Neural progenitor cell (in vitro differentiated cells): ENCODE measurements around the gene TMCO4. TPM values are rescaled to one million over a fixed set of nuclear protein-coding genes. Genes with fewer than 3 reads are reported as not detected.

ENCODE experiments used
- DNase-seq: peaks from one replicate; pipeline ENCODE4 v3.0.0-alpha.2; 2016; ENCODE audit warnings: low spot score
- H2AFZ ChIP-seq: fragments of 200-600 bp; sonication (generic); replicated peaks from 2 replicates; pipeline ENCODE4 v1.6.1; 2016; ENCODE audit warnings: antibody characterized with exemption
- H3F3A ChIP-seq: fragments of 200-600 bp; sonication (generic); 2 replicates; pipeline ENCODE4 v1.6.1; 2016; ENCODE audit warnings: antibody characterized with exemption, low read depth
- H3K27ac ChIP-seq: fragments of 200-600 bp; sonication (generic); 2 replicates; pipeline ENCODE4 v1.5.1; 2016; ENCODE audit warnings: mild to moderate bottlenecking
- H3K27me3 ChIP-seq: fragments of 200-600 bp; sonication (generic); 2 replicates; pipeline ENCODE4 v1.6.1; 2016; ENCODE audit warnings: mild to moderate bottlenecking, moderate library complexity
- H3K36me3 ChIP-seq: fragments of 200-600 bp; sonication (generic); 2 replicates; pipeline ENCODE4 v1.5.1; 2016
- H3K4me1 ChIP-seq: fragments of 200-600 bp; sonication (generic); 2 replicates; pipeline ENCODE4 v1.6.1; 2016; ENCODE audit warnings: mixed run types
- H3K4me2 ChIP-seq: fragments of 200-600 bp; sonication (generic); 2 replicates; pipeline ENCODE4 v1.6.1; 2016
- H3K4me3 ChIP-seq: fragments of 200-600 bp; sonication (generic); 2 replicates; pipeline ENCODE4 v1.5.1; 2016
- H3K79me2 ChIP-seq: fragments of 200-600 bp; sonication (generic); 2 replicates; pipeline ENCODE4 v1.6.1; 2016; ENCODE audit warnings: low read depth
- H3K9ac ChIP-seq: fragments of 200-600 bp; sonication (generic); 2 replicates; pipeline ENCODE4 v1.6.1; 2016
- H3K9me3 ChIP-seq: fragments of 200-600 bp; sonication (generic); 2 replicates; pipeline ENCODE4 v1.5.1; 2016; ENCODE audit warnings: low read depth
- H4K20me1 ChIP-seq: fragments of 200-600 bp; sonication (generic); 2 replicates; pipeline ENCODE4 v1.6.1; 2016; ENCODE audit warnings: low read depth
- H3K27ac Mint-ChIP-seq: 3 replicates; pipeline ENCODE4 v1.8.0; 2021; ENCODE audit warnings: mixed read lengths
- H3K27me3 Mint-ChIP-seq: 2 replicates; pipeline ENCODE4 v1.8.0; 2022; ENCODE audit warnings: low read depth, mild to moderate bottlenecking, inconsistent platforms, moderate library complexity, mixed read lengths; ENCODE audit not compliant: insufficient read depth
- H3K36me3 Mint-ChIP-seq: 3 replicates; pipeline ENCODE4 v1.8.0; 2021; ENCODE audit warnings: mixed read lengths
- H3K4me1 Mint-ChIP-seq: 3 replicates; pipeline ENCODE4 v1.8.0; 2021; ENCODE audit warnings: mixed read lengths
- H3K4me3 Mint-ChIP-seq: 3 replicates; pipeline ENCODE4 v1.8.0; 2021; ENCODE audit warnings: mild to moderate bottlenecking, moderate library complexity, mixed read lengths
- H3K9me3 Mint-ChIP-seq: 3 replicates; pipeline ENCODE4 v1.8.0; 2020; ENCODE audit warnings: mixed read lengths
- CTCF ChIP-seq: fragments of 200-600 bp; sonication (generic); IDR thresholded peaks from 2 replicates; pipeline ENCODE4 v1.5.1; 2017; ENCODE audit warnings: antibody characterized with exemption, mild to moderate bottlenecking
- EZH2 ChIP-seq: fragments of 200-600 bp; sonication (generic); IDR thresholded peaks from 2 replicates; pipeline ENCODE4 v1.6.1; 2017; ENCODE audit warnings: antibody characterized with exemption, mild to moderate bottlenecking, moderate library complexity
- EZH2phosphoT487 ChIP-seq: fragments of 200-600 bp; sonication (generic); IDR thresholded peaks from 2 replicates; pipeline ENCODE4 v1.6.1; 2017; ENCODE audit warnings: antibody characterized with exemption
- total RNA-seq: library from RNA; depleted of rRNA; stranded (reverse); fragments of >200 nt; gene quantifications from 2 replicates; pipeline ENCODE4 v1.2.3, GENCODE V29; 2015; ENCODE audit warnings: low replicate concordance

TMCO4 gene
- total RNA-seq, 1 donor from 2014 or later: 0.30 TPM

- Mint-ChIP-seq H3K27me3 (peaks cover 43% of the 10 kb centered on the region), H3K4me1 (peaks cover 44% of the 10 kb centered on the region), H3K4me3 (no peak overlapping the region), H3K27ac (no peak overlapping the region), H3K9me3 (peaks cover 10% of the 10 kb centered on the region), H3K36me3 (no peaks in the 10 kb centered on the region)
- DNase-seq: no peak
- H3K9me3 ChIP-seq: peaks cover 2% of the 10 kb centered on the region
- H3K4me3 ChIP-seq: no peak overlapping the region
- H3K27me3 ChIP-seq: no peaks in the 10 kb centered on the region
- no peak overlapping the region for H2AFZ ChIP-seq
- TF ChIP-seq EZH2phosphoT487 (no peak), EZH2 (no peak), CTCF (no peak)
- H3F3A ChIP-seq: peaks cover 27% of the 10 kb centered on the region
- no peak overlapping the region for H3K27ac ChIP-seq
- no peaks in the 10 kb centered on the region for H3K79me2 ChIP-seq
- H3K36me3 ChIP-seq: no peaks in the 10 kb centered on the region
- no peaks in the 10 kb centered on the region for H4K20me1 ChIP-seq
- H3K9ac ChIP-seq: no peak overlapping the region
- no peak overlapping the region for H3K4me2 ChIP-seq
- H3K4me1 ChIP-seq: peaks cover 20% of the 10 kb centered on the region
Measured at GRCh38 chr1:19734472-19734999, 65.2 kb downstream of the TMCO4 start.

DNA sequence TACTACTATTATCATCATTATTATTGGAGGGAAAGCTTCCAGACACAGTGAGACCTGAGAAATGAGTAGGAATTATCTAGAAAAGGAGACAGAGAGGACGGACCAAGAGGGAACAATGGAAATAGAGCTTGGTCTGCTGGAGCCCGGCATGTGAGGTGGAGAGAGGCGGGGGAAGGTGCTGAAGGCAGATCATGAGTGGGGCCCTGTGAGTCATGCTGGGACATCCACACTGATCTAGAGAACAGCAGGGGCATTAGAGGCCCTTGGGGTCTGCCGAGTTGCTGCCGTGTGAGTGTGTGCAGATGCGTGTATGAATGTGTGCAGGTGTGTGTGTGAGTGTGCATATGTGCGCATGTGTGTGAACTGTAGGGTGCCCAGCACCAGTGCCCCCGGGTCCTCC, 65.7 kb downstream of the TMCO4 start:
- H3K9ac ChIP-seq: no peak overlapping the region
- H3K36me3 ChIP-seq: no peaks in the 10 kb centered on the region
- H4K20me1 ChIP-seq: no peaks in the 10 kb centered on the region
- H3F3A ChIP-seq: peaks cover 27% of the 10 kb centered on the region
- Mint-ChIP-seq H3K27me3 (peaks cover 39% of the 10 kb centered on the region), H3K4me3 (no peak overlapping the region), H3K4me1 (peaks cover 42% of the 10 kb centered on the region), H3K36me3 (no peaks in the 10 kb centered on the region), H3K27ac (no peak overlapping the region), H3K9me3 (peaks cover 10% of the 10 kb centered on the region)
- H3K4me3 ChIP-seq: no peak overlapping the region
- DNase-seq: no peak
- H2AFZ ChIP-seq: no peak overlapping the region
- no peak overlapping the region for H3K4me2 ChIP-seq
- H3K4me1 ChIP-seq: peaks cover 20% of the 10 kb centered on the region
- TF ChIP-seq EZH2phosphoT487: no peak
- TF ChIP-seq EZH2: no peak
- TF ChIP-seq CTCF: no peak
- no peak overlapping the region for H3K27ac ChIP-seq
- H3K79me2 ChIP-seq: no peaks in the 10 kb centered on the region
- no peaks in the 10 kb centered on the region for H3K27me3 ChIP-seq
- H3K9me3 ChIP-seq: peaks cover 2% of the 10 kb centered on the region

GRCh38 chr1:19733615-19734014, 66.1 kb downstream of the TMCO4 start:
- Mint-ChIP-seq H3K9me3 (peaks cover 10% of the 10 kb centered on the region), H3K36me3 (no peaks in the 10 kb centered on the region), H3K27ac (no peak overlapping the region), H3K4me1 (peaks cover 40% of the 10 kb centered on the region), H3K4me3 (no peak overlapping the region), H3K27me3 (peaks cover 34% of the 10 kb centered on the region)
- no peak overlapping the region for H3K9ac ChIP-seq
- H4K20me1 ChIP-seq: no peaks in the 10 kb centered on the region
- no peak overlapping the region for H3K27ac ChIP-seq
- no peaks in the 10 kb centered on the region for H3K79me2 ChIP-seq
- no peaks in the 10 kb centered on the region for H3K27me3 ChIP-seq
- H2AFZ ChIP-seq: no peak overlapping the region
- H3K9me3 ChIP-seq: peaks cover 2% of the 10 kb centered on the region
- peaks cover 27% of the 10 kb centered on the region for H3F3A ChIP-seq
- no peak overlapping the region for H3K4me3 ChIP-seq
- no peak overlapping the region for H3K4me2 ChIP-seq
- TF ChIP-seq EZH2: no peak
- TF ChIP-seq EZH2phosphoT487: no peak
- no peak for TF ChIP-seq CTCF
- H3K4me1 ChIP-seq: peaks cover 20% of the 10 kb centered on the region
- no peaks in the 10 kb centered on the region for H3K36me3 ChIP-seq
- DNase-seq: no peak
